ENCODE measurements around the gene BFSP1.

DNA sequence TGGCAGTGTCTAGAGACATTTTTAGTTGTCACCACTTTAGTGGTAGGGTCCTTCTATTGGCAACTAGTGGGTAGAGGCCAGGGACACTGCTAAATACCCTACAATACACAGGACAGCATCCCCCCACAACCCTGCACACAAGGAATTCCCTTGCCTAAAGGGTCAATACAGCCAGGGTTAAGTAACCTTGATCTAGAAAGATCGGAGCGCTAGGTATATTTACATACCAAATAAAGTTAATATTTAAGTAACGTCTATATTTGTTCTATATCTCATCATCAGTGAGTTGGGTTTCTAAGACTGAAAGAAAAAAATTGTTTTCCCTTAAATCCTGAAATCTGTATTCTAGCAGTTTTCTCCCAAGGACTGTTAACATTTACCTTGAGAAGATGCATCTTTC, 16.1 kb downstream of the BFSP1 start:
- no peak for TF ChIP-seq CEBPB (IDR thresholded peaks at IDR 0.05; ENCODE audit: low read depth, low read length)
- TF ChIP-seq RAD21 (IDR thresholded peaks at IDR 0.05 in 1 of 2, conservative IDR thresholded peaks at IDR 0.05 in 1 of 2; ENCODE audit: low read depth in 2 of 2, low read length in 2 of 2) = no peak
- no peak for TF ChIP-seq EZH2 (IDR thresholded peaks at IDR 0.05; ENCODE audit: low read depth, low read length, severe bottlenecking)
